Stimulated activated CD8-positive, alpha-beta memory T cell treated with anti-CD3 and anti-CD28 coated beads, Interleukin-4, amount 100 ng/mL, for 48 hours (primary cell): ENCODE results near the gene CDK15.

Experiments used
- DNase-seq: peaks from one replicate; pipeline ENCODE4 v3.0.0-alpha.2; 2020

Gene CDK15

GRCh38 chr2:201879996-201880395, 73.7 kb downstream of the CDK15 start:
- no peak for DNase-seq

GRCh38 chr2:201880579-201880978, 74.2 kb downstream of the CDK15 start:
- DNase-seq, result no peak

DNA sequence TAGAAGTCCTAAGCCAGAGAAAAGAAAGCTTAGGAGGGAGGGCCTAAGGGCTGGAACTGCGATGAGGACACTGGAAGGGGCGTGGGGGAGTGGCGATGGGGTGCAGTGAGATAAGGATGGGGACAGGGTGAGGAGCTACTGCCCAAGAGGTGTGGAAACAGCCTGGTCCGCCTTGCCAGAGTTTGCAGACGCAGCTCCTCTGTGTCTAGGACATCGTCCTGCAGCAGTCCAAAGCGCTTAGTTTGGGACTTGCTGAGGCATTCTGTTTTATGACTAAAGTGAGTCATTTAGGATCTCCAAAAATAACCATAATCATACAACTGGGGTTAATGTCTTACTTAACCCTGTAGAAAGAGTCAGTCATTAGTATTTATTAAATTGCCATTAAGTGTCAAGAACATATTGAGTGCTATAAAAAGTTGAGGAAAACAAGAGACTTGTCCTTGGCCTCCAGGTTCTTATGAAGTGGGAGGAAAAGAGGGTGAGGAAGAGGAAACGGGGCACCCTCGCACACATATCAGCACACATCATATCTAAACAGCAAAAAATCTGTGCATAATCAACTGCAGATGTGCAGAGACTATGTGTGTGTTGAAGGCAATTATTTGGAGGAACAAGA, 74.8 kb downstream of the CDK15 start:
- DNase-seq, result no peak

DNA sequence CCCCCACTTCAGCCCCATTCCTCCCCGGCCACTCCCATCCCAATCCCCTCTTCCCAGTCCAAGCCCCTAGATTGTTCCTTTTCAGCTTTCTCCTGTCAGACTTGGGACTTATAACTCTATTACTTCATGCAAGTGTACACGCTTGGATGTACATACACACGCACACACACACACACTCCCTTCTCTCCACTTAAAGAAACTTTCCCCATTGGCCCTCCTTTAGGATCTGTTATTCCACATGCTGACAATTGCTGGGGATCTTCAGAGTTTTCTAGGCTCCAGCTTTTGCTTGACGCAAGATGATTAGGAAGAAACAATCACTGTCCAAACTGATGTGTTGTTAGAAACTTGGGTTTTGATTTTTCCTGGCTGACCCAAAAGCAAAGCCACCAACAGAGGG, 75.4 kb downstream of the CDK15 start:
- no peak for DNase-seq

DNA sequence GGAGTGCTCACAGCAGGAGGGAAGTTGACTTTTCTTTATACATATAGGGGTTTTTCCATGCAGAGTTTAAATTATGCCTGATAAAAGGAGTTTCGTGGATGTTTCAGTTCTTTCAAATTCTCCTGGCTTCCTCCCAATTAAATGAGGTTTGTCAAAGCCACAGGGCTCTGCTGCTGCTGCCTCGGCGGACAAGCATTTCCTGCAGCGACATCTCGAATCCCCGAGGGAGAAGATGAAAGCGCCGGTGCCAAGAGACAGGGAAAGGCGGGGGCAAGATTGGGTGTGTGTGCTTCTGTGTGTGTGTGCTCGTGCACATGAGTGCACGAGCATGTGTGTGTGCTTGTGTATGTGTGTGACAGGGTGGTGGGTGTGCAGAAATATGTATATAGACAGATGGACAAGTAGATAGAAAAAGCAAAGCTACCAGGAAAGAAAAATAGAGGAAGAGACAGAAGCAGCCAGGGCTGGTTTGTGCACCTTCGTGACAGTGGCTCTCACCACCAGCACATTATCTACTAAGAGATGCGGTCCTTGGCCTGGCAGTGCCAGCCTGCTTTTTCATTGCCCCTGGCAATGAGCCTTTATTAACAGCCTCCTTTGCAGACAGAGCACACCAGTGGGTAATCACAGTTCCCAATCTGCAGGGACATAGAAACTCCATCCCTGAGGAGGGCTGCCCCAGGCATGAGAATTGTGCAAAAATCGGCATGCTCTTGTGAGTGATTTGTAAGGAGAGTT, 76.2 kb downstream of the CDK15 start:
- DNase-seq, result no peak

- no peak for DNase-seq
Measured at GRCh38 chr2:201883606-201884369, 77.5 kb downstream of the CDK15 start.

- no peak for DNase-seq
Measured at GRCh38 chr2:201886504-201886903, 80.2 kb downstream of the CDK15 start.

- DNase-seq, result no peak
Measured at GRCh38 chr2:201887773-201888425, 81.6 kb downstream of the CDK15 start.

DNA sequence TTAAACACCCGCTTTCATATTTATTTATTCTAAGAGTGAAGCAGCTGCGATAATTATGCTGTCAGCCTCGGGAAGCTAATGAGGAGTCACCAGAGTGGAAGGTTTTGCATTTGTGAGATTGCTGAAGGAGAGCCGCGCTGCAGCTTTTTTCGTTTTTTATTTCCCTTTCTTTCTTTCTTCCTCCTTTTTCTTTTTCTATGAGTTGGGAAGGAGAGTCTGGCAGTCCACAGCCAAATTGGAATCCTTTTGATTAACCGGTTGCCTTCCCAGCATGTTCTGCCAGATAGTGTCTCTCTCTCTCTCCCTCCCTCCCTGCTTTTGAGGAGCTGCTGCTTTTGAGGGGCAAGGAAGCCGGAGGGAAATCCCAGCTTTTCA, 82.1 kb downstream of the CDK15 start:
- no peak for DNase-seq

DNA sequence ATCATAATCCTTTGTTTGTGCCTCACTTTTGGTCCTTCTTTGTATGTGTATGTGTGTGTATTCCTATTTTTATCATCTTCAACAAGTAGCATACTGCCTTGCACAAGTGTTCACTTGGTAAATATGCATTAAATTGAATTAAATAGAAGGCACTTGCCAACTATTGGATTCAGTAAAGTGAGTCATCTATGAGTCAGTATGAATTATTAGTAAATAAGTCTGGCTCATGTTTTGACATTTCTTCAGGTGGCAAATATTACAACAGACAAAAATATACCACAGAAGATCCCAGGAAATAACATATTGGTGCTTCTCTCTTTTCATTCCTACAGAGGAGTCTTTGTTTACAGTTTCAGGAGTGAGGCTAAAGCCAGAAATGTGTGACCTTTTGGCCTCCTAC, 84.1 kb downstream of the CDK15 start:
- no peak for DNase-seq

DNA sequence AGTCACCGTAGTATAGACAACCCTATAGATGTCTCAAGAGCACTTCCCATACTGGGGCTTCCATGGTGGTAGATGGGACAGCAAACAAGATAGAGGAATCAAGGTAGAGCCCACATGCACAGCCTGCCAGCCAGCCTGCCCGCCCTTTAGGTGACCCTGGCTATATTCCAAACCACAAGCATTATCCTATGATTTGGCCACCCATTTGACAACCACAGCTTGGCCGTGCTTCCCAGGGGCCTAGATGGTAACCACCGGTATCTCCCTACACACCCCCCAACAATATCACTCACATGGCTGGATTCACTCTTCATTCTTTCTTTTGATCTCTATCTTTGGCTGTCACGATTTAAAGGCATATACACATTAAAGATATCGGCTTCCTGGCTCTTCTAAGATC, 85.3 kb downstream of the CDK15 start:
- no peak for DNase-seq

- no peak for DNase-seq
Measured at GRCh38 chr2:201892516-201892915, 86.2 kb downstream of the CDK15 start.

GRCh38 chr2:201900362-201900761, 94.0 kb downstream of the CDK15 start:
- no peak for DNase-seq

DNA sequence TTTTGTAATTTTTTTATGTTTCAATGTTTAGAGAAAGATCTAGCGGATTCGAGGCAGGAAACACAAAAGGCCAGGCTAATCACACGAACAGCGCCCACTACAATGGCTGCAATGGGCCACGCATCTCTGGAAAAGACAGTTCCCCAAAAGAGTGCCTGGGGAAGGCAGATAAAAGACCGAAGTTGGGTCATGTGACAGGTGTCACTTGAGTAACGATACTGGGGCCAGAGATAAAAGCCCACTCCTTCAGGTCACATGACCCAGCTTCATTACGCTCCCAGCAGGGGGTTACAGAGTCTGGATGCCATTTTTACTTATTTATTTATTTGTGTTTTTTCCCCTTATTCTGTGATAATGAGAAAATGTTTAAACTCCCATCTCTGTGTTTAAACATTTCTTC, 95.4 kb downstream of the CDK15 start:
- no peak for DNase-seq

DNA sequence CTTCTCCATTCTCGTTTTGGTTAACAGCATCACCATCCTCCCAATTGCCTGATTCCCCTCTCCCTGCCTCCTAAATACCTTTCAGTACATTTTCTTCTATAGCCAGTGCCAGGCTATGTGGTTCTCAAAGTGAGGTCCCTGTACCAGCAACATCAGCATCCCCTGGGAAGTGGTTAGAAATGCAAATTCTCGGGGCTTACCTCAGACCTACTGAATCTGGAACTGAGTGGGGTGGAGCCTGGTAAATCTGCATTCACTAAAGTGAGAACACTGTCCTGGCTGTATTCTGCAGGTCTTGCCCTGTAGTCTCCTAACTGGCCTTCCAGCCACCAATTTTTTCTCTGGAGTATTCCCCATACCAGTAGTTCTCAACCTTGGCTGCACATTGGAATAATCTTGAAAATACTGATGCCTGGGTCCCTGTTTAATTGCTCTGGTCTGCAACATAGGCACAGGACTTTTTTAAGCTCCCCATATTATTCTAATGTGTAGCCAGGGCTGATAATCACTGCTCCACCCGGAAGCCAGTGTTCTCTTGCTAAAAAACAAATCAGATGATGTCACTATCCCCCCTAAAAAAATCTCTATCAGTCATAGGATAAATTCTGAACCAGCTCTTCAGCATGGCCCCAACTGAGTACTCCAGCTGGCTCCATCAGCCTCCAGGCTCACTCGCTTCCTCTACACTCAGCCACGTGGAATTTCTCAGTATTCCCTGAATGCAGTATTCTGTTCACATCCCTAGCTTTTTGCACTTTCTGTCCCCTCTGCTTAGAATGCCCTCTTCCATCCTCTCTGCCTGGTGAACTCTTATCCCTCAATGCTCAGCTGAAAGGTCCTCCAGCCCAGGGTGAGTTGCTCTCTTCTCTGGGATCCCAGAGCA, 98.4 kb downstream of the CDK15 start:
- no peak for DNase-seq

- no peak for DNase-seq
Measured at GRCh38 chr2:201906777-201907562, 100.6 kb downstream of the CDK15 start.

DNA sequence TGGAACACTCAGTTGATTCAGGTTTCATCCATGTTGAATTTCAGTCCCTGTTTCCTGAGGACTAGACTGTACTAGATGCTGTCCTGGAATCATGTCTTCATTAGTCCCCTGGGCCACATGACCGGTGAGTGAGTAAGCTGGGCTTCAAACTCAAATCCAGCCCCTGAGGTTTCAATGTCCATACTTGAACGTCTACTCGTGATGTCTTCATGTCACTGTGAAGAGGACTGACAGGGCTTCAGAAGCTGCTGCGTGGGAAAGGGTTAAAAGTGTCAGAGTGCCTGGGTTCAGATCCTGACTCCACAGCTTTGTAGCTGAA, 101.2 kb downstream of the CDK15 start:
- DNase-seq, result no peak

GRCh38 chr2:201908901-201909300, 102.6 kb downstream of the CDK15 start:
- no peak for DNase-seq

DNA sequence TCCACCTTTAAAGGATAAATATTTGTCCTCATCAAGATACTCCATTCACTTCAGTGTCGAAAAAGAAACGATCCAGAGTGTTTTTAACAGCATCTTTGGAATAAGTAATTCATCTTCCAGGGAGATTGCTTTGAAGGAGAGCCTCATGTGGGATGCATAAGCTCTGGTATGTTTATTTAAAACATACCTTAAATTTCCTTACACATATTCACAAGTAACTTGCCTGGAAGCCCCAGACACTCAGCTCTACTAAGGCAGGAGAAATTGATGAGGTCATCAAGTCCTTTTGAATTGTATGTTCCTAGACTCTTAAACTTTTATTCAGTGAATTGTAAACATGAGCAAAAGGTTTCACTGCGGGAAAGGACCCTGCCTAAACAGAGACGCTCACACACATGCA, 103.0 kb downstream of the CDK15 start:
- no peak for DNase-seq

GRCh38 chr2:201909961-201910361, 103.6 kb downstream of the CDK15 start:
- no peak for DNase-seq

DNA sequence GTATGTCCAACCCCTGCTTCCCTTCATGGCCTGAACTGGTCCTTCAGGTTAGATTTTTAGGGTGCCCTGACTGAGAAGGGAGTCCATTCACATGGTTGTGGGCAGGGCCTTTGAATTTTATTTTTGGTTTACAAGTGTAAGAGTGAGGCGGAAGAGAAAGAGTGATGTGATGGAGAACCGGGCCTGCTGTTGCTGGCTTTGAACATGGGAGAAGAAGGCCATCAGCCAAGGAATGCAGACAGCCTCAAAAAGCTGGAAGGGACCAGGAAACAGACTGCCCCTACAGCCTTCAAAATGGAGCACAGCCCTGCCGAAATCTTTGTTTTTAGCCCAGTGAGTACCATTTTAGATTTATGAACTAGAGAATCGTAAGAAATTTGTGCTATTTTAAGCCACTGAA, 105.0 kb downstream of the CDK15 start:
- no peak for DNase-seq

DNA sequence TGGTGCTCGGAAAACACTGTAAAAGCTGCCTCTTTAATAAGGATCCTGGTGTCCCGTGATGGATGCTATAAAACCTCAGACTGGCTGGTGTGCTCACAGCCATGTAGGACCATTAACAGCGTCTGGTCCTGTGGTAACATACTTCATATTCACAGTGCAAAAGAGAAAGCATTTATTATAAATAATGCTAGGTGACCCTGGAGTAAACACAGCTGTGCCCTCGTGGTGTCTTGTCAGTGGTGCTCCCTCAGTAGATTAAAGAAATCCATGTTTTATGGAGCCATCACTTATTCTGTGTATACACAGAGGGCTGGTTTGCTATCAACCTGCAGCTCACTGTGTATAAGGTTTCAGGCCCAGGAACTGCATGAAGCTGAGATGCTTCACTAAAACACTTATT, 106.9 kb downstream of the CDK15 start:
- no peak for DNase-seq
